Peyer's patch (tissue), 4 donors: ENCODE results near the gene EEF1AKMT3. TPM values are rescaled to one million over a fixed set of nuclear protein-coding genes. Genes with fewer than 3 reads are reported as not detected.

Experiments
- DNase-seq, 3 donors: peaks; one replicate each; pipeline ENCODE4 v3.0.0-alpha.2; 2017 to 2019
- H3K27ac ChIP-seq, 4 donors: fragments of 200-600 bp; sonication (generic); one replicate each; pipeline ENCODE4 v1.5.1; 2016 to 2019
- H3K27me3 ChIP-seq, 2 donors: fragments of 200-600 bp; sonication (generic); one replicate each; pipeline ENCODE4 v1.5.1; 2019
- H3K36me3 ChIP-seq, 3 donors: fragments of 200-600 bp; sonication (generic); one replicate each; pipeline ENCODE4 v1.5.1; 2016 to 2019
- H3K4me1 ChIP-seq, 4 donors: fragments of 200-600 bp; sonication (generic); one replicate each; pipeline ENCODE4 v1.5.1; 2016 to 2019
- H3K4me3 ChIP-seq, 4 donors: fragments of 200-600 bp; sonication (generic); 1 replicate in 3 of 4; 2 replicates in 1 of 4; pipeline ENCODE4 v1.5.1; 2016 to 2019; ENCODE audit warnings: mild to moderate bottlenecking in 1 of 4
- H3K9me3 ChIP-seq, 4 donors: fragments of 200-600 bp; sonication (generic); one replicate each; pipeline ENCODE4 v1.5.1; 2016 to 2019; ENCODE audit warnings: mild to moderate bottlenecking in 1 of 4
- CTCF ChIP-seq, 6 experiments: fragments of 450-650 bp in 4 of 6; fragments of 200-600 bp in 2 of 6; sonication (generic) in 1 of 6; IDR thresholded peaks; one replicate each; pipeline ENCODE4 v1.5.1; 2017 to 2019; ENCODE audit warnings: antibody characterized with exemption in 6 of 6, mild to moderate bottlenecking in 3 of 6, moderate library complexity in 1 of 6
- POLR2A ChIP-seq, 2 donors: fragments of 450-650 bp; IDR thresholded peaks; one replicate each; pipeline ENCODE4 v1.5.1; 2017; ENCODE audit warnings: antibody characterized with exemption in 2 of 2, mild to moderate bottlenecking in 2 of 2, moderate library complexity in 2 of 2
- total RNA-seq, 4 donors: library from RNA; depleted of rRNA; stranded (reverse); fragments of >200 nt; gene quantifications; one replicate each; pipeline ENCODE4 v1.1.0, GENCODE V29; 2016

The EEF1AKMT3 gene
- total RNA-seq, 4 donors from 2014 or later = 1.4 to 7.4 (median 2.7) TPM

- TF ChIP-seq CTCF (IDR thresholded peaks at IDR 0.05) (no peak), POLR2A (IDR thresholded peaks at IDR 0.05) (no peak)
- peaks cover 0 to 6% (median 0%) of the 10 kb centered on the region in 3 donors for H3K36me3 ChIP-seq
- H3K9me3 ChIP-seq = no peaks in the 10 kb centered on the region
- H3K4me1 ChIP-seq = peaks cover 0 to 32% (median 15%) of the 10 kb centered on the region in 4 donors
- DNase-seq = no peak
- no peak overlapping the region for H3K27ac ChIP-seq
- peaks cover 0 to 50% of the 10 kb centered on the region in 2 donors for H3K27me3 ChIP-seq
- no peak overlapping the region for H3K4me3 ChIP-seq
Measured at GRCh38 chr12:57736741-57737466, 35.5 kb upstream of the EEF1AKMT3 start.

- H3K4me3 ChIP-seq = peak overlapping the region in 3 of 4 donors; percentile 12 to 36 (median 34)
- H3K4me1 ChIP-seq = peaks cover 0 to 32% (median 20%) of the 10 kb centered on the region in 4 donors
- peaks cover 0 to 50% of the 10 kb centered on the region in 2 donors for H3K27me3 ChIP-seq
- TF ChIP-seq POLR2A (IDR thresholded peaks at IDR 0.05) = no peak
- no peak for TF ChIP-seq CTCF (IDR thresholded peaks at IDR 0.05)
- DNase-seq = peak in 1 of 3 donors; percentile 46
- H3K36me3 ChIP-seq = peaks cover 0 to 6% (median 0%) of the 10 kb centered on the region in 3 donors
- H3K9me3 ChIP-seq = no peaks in the 10 kb centered on the region
- H3K27ac ChIP-seq = no peak overlapping the region
Measured at GRCh38 chr12:57737467-57738460, 34.6 kb upstream of the EEF1AKMT3 start.

DNA sequence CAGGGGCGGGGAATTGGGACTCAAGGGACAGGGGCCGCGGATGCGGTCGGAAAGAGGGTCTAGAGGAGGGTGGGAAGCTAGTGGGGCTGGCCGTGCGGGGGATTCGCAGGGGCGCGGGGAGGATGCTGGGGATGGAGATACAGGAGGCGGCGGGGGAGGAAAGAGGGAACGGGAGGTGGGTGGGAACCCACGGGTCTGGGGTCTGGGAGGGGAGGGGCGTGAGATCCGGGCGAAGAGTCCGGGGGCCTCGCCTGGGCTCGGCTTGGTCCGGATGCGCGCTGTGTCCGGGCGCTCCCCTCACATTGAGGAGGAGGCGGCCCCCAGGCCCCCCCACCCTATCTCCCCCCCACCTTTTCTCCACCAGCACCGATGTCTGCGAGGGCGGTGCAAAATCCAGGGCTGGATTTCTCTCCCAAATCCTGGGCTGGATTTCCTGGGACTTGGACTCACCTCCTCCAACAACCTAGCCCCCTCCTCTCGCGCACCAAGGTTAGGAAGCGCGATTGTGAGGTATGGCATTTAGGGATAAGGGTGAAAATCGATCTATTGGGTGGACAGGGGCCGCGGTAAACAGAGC, 33.7 kb upstream of the EEF1AKMT3 start, which contains the start of gene AGAP2:
TSS of gene AGAP2 (minus strand) at position 82 of the 577 bp plus-strand sequence. CDS start 496 bp downstream, outside the sequence.
- Histone ChIP-seq H3K4me1 (peaks cover 0 to 32% (median 20%) of the 10 kb centered on the region in 4 donors), H3K4me3 (peak within 1 kb of the TSS in 3 of 4 donors; percentile 12 to 36 (median 34))

DNA sequence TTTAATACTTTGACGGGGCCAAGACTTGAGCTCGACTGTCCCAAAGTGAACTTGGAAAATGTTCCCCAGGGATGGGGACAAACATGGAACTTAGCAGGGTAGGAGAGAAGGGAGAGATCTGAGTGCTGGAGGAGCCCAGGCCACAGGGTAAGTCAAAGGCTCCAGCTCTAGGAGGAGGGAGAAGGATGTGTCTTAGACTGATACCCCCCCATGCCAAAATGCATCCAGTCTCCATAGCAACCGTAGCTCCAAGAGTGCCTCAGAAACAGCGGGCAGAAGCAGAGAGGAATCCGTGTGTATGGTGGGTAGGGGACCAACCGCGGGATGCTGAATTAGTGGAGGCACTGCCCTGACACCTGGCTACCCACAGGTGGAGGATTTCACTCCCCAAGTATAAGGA, 33.0 kb upstream of the EEF1AKMT3 start:
- DNase-seq = no peak
- no peaks in the 10 kb centered on the region for H3K9me3 ChIP-seq
- no peaks in the 10 kb centered on the region for H3K36me3 ChIP-seq
- H3K27ac ChIP-seq = no peak overlapping the region
- peaks cover 0 to 50% of the 10 kb centered on the region in 2 donors for H3K27me3 ChIP-seq
- H3K4me3 ChIP-seq = no peak overlapping the region
- peaks cover 0 to 32% (median 20%) of the 10 kb centered on the region in 4 donors for H3K4me1 ChIP-seq
- TF ChIP-seq CTCF (IDR thresholded peaks at IDR 0.05) = no peak

More for the DNA sequence above, 33.7 kb upstream of the EEF1AKMT3 start, which contains the start of gene AGAP2:
- TF ChIP-seq CTCF (IDR thresholded peaks at IDR 0.05) (no peak), POLR2A (IDR thresholded peaks at IDR 0.05) (no peak)
- no peak for DNase-seq
- Histone ChIP-seq H3K27me3 (peaks cover 0 to 50% of the 10 kb centered on the region in 2 donors), H3K27ac (no peak within 1 kb of the TSS), H3K9me3 (no peaks in the 10 kb centered on the region), H3K36me3 (no peaks in the 10 kb centered on the region)

- H3K4me3 ChIP-seq = no peak overlapping the region
- H3K27ac ChIP-seq = no peak overlapping the region
- peaks cover 0 to 44% of the 10 kb centered on the region in 2 donors for H3K27me3 ChIP-seq
- H3K36me3 ChIP-seq = no peaks in the 10 kb centered on the region
- H3K4me1 ChIP-seq = peaks cover 0 to 32% (median 20%) of the 10 kb centered on the region in 4 donors
- TF ChIP-seq POLR2A (IDR thresholded peaks at IDR 0.05) (no peak), CTCF (IDR thresholded peaks at IDR 0.05) (no peak)
- no peak for DNase-seq
- H3K9me3 ChIP-seq = no peaks in the 10 kb centered on the region
Measured at GRCh38 chr12:57739914-57740538, 32.4 kb upstream of the EEF1AKMT3 start.
